Retinal pigment epithelial cell (primary cell): ENCODE results near the gene THAP11.
"Not testable (repeated sequence)": the region's sequence is repeated elsewhere in the genome, so short reads cannot be mapped to it uniquely, and the experiment has no call there.

ENCODE experiments used
- DNase-seq: peaks from one replicate; pipeline ENCODE4 v3.0.0-alpha.2; 2010; ENCODE audit warnings: low read depth
- H3K4me3 ChIP-seq: 2 replicates; pipeline ENCODE4 v1.5.1; 2011; ENCODE audit warnings: mild to moderate bottlenecking, low read length, control low read depth, moderate library complexity
- CTCF ChIP-seq: conservative IDR thresholded peaks from 2 replicates; pipeline ENCODE4 v1.5.1; 2011; ENCODE audit warnings: low read depth, low read length, control low read depth, inconsistent platforms

Gene THAP11

GRCh38 chr16:67862623-67863583 lies 20.8 kb downstream of the THAP11 start:
- no peak for TF ChIP-seq CTCF
- DNase-seq = no peak
- H3K4me3 ChIP-seq = no peak overlapping the region

GRCh38 chr16:67864044-67864443 lies 21.9 kb downstream of the THAP11 start:
- not testable (repeated sequence) for DNase-seq, H3K4me3 ChIP-seq

- no peak for TF ChIP-seq CTCF
- DNase-seq = no peak
- H3K4me3 ChIP-seq = no peak overlapping the region
Observed at GRCh38 chr16:67864594-67864993, 22.5 kb downstream of the THAP11 start.

- DNase-seq = no peak
- peak; percentile 46 for TF ChIP-seq CTCF
- no peak overlapping the region for H3K4me3 ChIP-seq
Observed at GRCh38 chr16:67865318-67865717, 23.2 kb downstream of the THAP11 start.

- no peak for DNase-seq
- no peak overlapping the region for H3K4me3 ChIP-seq
- TF ChIP-seq CTCF = no peak
Observed at GRCh38 chr16:67868290-67868689, 26.2 kb downstream of the THAP11 start.

GRCh38 chr16:67869653-67870052 lies 27.5 kb downstream of the THAP11 start:
- TF ChIP-seq CTCF = no peak
- H3K4me3 ChIP-seq = no peak overlapping the region
- DNase-seq = no peak

- no peak for TF ChIP-seq CTCF
- no peak overlapping the region for H3K4me3 ChIP-seq
- no peak for DNase-seq
Observed at GRCh38 chr16:67871256-67871655, 29.1 kb downstream of the THAP11 start.
